Measurements from ENCODE around the gene SSH2. TPM values are rescaled to one million over a fixed set of nuclear protein-coding genes. Genes with fewer than 3 reads are reported as not detected.

The SSH2 gene
- polyA plus RNA-seq, 3 donors, result 31.9 to 66.6 (median 54.0) TPM

DNA sequence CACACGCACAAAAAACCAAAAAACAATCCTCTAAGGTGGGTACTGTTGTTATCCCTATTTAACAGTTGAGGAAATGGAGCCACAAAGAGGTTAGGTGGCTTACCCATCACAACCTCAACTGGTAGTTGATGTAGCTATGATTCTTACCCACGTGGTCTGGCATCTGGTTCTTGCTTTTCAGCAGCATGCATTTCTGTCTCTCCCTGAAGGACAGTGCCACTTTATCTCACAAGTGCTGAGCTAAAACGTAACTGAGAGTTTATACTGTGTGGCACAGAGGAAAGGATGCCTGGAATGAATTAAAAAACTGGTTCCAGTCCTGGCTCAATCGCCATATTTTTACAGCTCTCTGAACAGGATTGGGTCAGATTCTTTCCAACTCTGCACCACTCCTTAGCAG is 305.4 kb downstream of the SSH2 start:
- no peak overlapping the region for H3K9ac ChIP-seq (ENCODE audit: insufficient read depth, low read length, poor library complexity, severe bottlenecking)
- H3K4me1 ChIP-seq (ENCODE audit: control insufficient read depth in 1 of 2, insufficient read depth in 2 of 2, low read length in 2 of 2), result peaks cover 13 to 16% of the 10 kb centered on the region in 2 donors
- Mint-ChIP-seq H3K4me1 (peaks cover 26% of the 10 kb centered on the region), H3K36me3 (peaks cover 35% of the 10 kb centered on the region in 2 donors), H3K27ac (peak overlapping the region in 1 of 7 donors; percentile 42), H3K9me3 (no peaks in the 10 kb centered on the region), H3K27me3 (ENCODE audit: low read depth in 3 of 3) (peaks cover 22 to 46% (median 35%) of the 10 kb centered on the region in 3 donors), H3K4me3 (no peak overlapping the region)
- TF ChIP-seq, protein P1, sequence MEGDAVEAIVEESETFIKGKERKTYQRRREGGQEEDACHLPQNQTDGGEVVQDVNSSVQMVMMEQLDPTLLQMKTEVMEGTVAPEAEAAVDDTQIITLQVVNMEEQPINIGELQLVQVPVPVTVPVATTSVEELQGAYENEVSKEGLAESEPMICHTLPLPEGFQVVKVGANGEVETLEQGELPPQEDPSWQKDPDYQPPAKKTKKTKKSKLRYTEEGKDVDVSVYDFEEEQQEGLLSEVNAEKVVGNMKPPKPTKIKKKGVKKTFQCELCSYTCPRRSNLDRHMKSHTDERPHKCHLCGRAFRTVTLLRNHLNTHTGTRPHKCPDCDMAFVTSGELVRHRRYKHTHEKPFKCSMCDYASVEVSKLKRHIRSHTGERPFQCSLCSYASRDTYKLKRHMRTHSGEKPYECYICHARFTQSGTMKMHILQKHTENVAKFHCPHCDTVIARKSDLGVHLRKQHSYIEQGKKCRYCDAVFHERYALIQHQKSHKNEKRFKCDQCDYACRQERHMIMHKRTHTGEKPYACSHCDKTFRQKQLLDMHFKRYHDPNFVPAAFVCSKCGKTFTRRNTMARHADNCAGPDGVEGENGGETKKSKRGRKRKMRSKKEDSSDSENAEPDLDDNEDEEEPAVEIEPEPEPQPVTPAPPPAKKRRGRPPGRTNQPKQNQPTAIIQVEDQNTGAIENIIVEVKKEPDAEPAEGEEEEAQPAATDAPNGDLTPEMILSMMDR (IDR thresholded peaks at IDR 0.05), result no peak
- intact Hi-C loops (cut with micrococcal nuclease), result no loop called here
- no peak overlapping the region for H3K4me2 ChIP-seq (replicated peaks; ENCODE audit: extremely low read depth, low read length, poor library complexity, severe bottlenecking)
- no peaks in the 10 kb centered on the region for H3K9me3 ChIP-seq (replicated peaks in 1 of 2; ENCODE audit: control insufficient read depth in 1 of 2, insufficient read depth in 1 of 2, low read length in 2 of 2)
- no peaks in the 10 kb centered on the region for H3K79me2 ChIP-seq (ENCODE audit: insufficient read depth, low read length)
- H2AFZ ChIP-seq (ENCODE audit: insufficient read depth, low read depth, low read length, poor library complexity, severe bottlenecking), result no peak overlapping the region
- no peak for DNase-seq
- WGBS (ENCODE audit: insufficient coverage), result no CpG with 5 or more reads among the region's 4 CpGs
- H3K36me3 ChIP-seq (replicated peaks in 1 of 2; ENCODE audit: control insufficient read depth in 1 of 2, insufficient read depth in 2 of 2, low read length in 2 of 2), result peaks cover 23 to 37% of the 10 kb centered on the region in 2 donors
- H4K20me1 ChIP-seq (ENCODE audit: insufficient read depth, low read length), result peaks cover 71% of the 10 kb centered on the region
- H3K27me3 ChIP-seq (ENCODE audit: control insufficient read depth in 2 of 2, insufficient read depth in 2 of 2, low read length in 2 of 2), result peaks cover 0 to 35% of the 10 kb centered on the region in 2 donors
- H3K4me3 ChIP-seq (replicated peaks in 1 of 3; ENCODE audit: low read depth in 2 of 3, low read length in 3 of 3), result no peak overlapping the region
- no peak overlapping the region for H3K27ac ChIP-seq (ENCODE audit: low read depth in 1 of 2, low read length in 2 of 2)

DNA sequence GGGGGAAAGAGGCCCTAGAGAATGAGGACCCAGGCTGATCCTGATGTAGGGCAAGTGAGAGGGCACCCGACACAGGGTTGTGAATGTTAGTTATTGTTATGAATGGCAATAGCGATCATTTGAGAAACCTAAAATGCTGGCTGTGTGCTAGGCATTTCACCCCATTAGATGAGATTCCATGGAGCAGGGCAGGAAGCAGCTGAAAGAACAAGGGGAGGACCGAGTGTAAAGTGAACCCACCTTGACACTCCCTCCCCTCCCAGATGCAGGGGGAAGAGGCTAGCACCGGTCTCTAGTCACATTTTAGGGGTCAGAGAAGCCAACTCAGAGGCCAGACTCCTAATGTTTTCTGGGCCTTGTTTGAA is 306.8 kb downstream of the SSH2 start:
- Mint-ChIP-seq H3K27ac (no peak overlapping the region), H3K4me1 (peaks cover 20% of the 10 kb centered on the region), H3K9me3 (no peaks in the 10 kb centered on the region), H3K4me3 (peak overlapping the region; percentile 78 to 83), H3K36me3 (peaks cover 21 to 22% of the 10 kb centered on the region in 2 donors), H3K27me3 (ENCODE audit: low read depth in 3 of 3) (peaks cover 24 to 58% (median 40%) of the 10 kb centered on the region in 3 donors)
- DNase-seq, result no peak
- no peaks in the 10 kb centered on the region for H3K9me3 ChIP-seq (replicated peaks in 1 of 2; ENCODE audit: control insufficient read depth in 1 of 2, insufficient read depth in 1 of 2, low read length in 2 of 2)
- H3K27me3 ChIP-seq (ENCODE audit: control insufficient read depth in 2 of 2, insufficient read depth in 2 of 2, low read length in 2 of 2), result peaks cover 0 to 49% of the 10 kb centered on the region in 2 donors
- H3K27ac ChIP-seq (ENCODE audit: low read depth in 1 of 2, low read length in 2 of 2), result no peak overlapping the region
- H3K79me2 ChIP-seq (ENCODE audit: insufficient read depth, low read length), result no peaks in the 10 kb centered on the region
- peaks cover 58% of the 10 kb centered on the region for H4K20me1 ChIP-seq (ENCODE audit: insufficient read depth, low read length)
- WGBS (ENCODE audit: insufficient coverage), result 68% methylated on average over 3 of the region's 4 CpGs
- H3K4me2 ChIP-seq (replicated peaks; ENCODE audit: extremely low read depth, low read length, poor library complexity, severe bottlenecking), result peak overlapping the region; percentile 81
- TF ChIP-seq, protein P1 (IDR thresholded peaks at IDR 0.05), result no peak
- H3K36me3 ChIP-seq (replicated peaks in 1 of 2; ENCODE audit: control insufficient read depth in 1 of 2, insufficient read depth in 2 of 2, low read length in 2 of 2), result peaks cover 14 to 24% of the 10 kb centered on the region in 2 donors
- H3K4me3 ChIP-seq (replicated peaks in 1 of 3; ENCODE audit: low read depth in 2 of 3, low read length in 3 of 3), result peak overlapping the region in 1 of 3 experiments; percentile 72
- H3K9ac ChIP-seq (ENCODE audit: insufficient read depth, low read length, poor library complexity, severe bottlenecking), result no peak overlapping the region
- peaks cover 16 to 18% of the 10 kb centered on the region in 2 donors for H3K4me1 ChIP-seq (ENCODE audit: control insufficient read depth in 1 of 2, insufficient read depth in 2 of 2, low read length in 2 of 2)
- H2AFZ ChIP-seq (ENCODE audit: insufficient read depth, low read depth, low read length, poor library complexity, severe bottlenecking), result peak overlapping the region; percentile 73
- intact Hi-C loops (cut with micrococcal nuclease), result no loop called here
